ENCODE results near the gene BABAM2.

Gene BABAM2

DNA sequence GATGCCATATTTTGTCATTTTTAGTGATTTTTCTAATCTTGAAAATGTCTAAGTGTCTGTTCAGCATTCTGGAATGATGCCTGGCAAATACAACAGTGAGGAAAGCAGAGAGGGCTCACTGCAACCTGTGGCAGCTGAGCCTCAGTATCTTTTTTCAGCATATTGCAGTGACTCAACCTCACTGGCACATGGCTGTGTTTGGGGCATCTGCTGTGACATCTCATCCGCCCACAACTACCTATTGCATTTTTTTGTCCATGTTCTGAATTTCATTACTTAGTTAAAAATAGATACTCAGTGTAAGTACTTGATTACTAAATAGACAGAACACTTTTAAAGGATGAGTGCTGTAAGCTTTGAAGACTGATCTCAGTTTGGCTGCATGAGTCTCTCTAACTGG, 10.7 kb downstream of the BABAM2 start:
- H3K4me3 ChIP-seq (ENCODE audit: low read length), result no peak overlapping the region
- no peaks in the 10 kb centered on the region for H4K20me1 ChIP-seq (ENCODE audit: insufficient read depth, low read length)
- no peak for DNase-seq
- H3K9ac ChIP-seq (ENCODE audit: low read length), result no peak overlapping the region
- no peaks in the 10 kb centered on the region for H3K9me3 ChIP-seq (replicated peaks; ENCODE audit: insufficient read depth, low read length)
- H3K4me1 ChIP-seq (ENCODE audit: low read length), result no peaks in the 10 kb centered on the region
- no peak overlapping the region for H2AFZ ChIP-seq (ENCODE audit: low read length)
- no peaks in the 10 kb centered on the region for H3K9me2 ChIP-seq (replicated peaks; ENCODE audit: insufficient read depth, low read length)
- H3F3A ChIP-seq (ENCODE audit: insufficient read depth, low read length), result no peaks in the 10 kb centered on the region
- H3K36me3 ChIP-seq (replicated peaks; ENCODE audit: insufficient read depth, low read length), result no peaks in the 10 kb centered on the region
- no peaks in the 10 kb centered on the region for H3K27me3 ChIP-seq (replicated peaks; ENCODE audit: insufficient read depth, low read length)
- TF ChIP-seq EZH2 (optimal IDR thresholded peaks at IDR 0.05; ENCODE audit: low read depth, low read length) (no peak), EZH2phosphoT487 (IDR thresholded peaks at IDR 0.05; ENCODE audit: low read length) (no peak), CTCF (IDR thresholded peaks at IDR 0.05; ENCODE audit: low read length) (no peak)
- H3K27ac ChIP-seq (ENCODE audit: low read length), result no peak overlapping the region
- no peaks in the 10 kb centered on the region for H3K79me2 ChIP-seq (ENCODE audit: low read length)
- no peak overlapping the region for H3K4me2 ChIP-seq (ENCODE audit: low read depth, low read length)

DNA sequence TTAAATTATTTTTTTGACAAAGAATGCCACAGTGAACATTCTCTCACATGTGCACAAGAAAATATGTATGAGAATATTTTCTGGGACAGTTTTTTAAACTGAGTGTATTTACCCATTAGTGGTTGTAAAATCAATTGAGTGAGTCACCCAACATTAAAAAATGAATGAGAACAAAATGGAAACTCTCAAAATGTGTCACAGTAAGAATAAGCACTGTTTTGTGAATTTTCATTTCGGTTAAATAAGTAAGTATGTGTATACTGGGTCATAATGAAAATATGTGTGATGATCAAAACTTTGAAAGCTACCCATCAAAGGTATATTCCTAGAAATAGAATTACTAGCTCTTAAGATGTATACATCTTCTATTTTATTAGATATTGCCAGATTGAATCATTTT, 11.6 kb downstream of the BABAM2 start:
- H3F3A ChIP-seq (ENCODE audit: insufficient read depth, low read length), result no peaks in the 10 kb centered on the region
- no peaks in the 10 kb centered on the region for H3K9me3 ChIP-seq (replicated peaks; ENCODE audit: insufficient read depth, low read length)
- H2AFZ ChIP-seq (ENCODE audit: low read length), result no peak overlapping the region
- no peaks in the 10 kb centered on the region for H3K36me3 ChIP-seq (replicated peaks; ENCODE audit: insufficient read depth, low read length)
- H3K4me3 ChIP-seq (ENCODE audit: low read length), result no peak overlapping the region
- H3K79me2 ChIP-seq (ENCODE audit: low read length), result no peaks in the 10 kb centered on the region
- no peaks in the 10 kb centered on the region for H3K4me1 ChIP-seq (ENCODE audit: low read length)
- no peak overlapping the region for H3K4me2 ChIP-seq (ENCODE audit: low read depth, low read length)
- no peak for DNase-seq
- H4K20me1 ChIP-seq (ENCODE audit: insufficient read depth, low read length), result no peaks in the 10 kb centered on the region
- H3K9ac ChIP-seq (ENCODE audit: low read length), result no peak overlapping the region
- no peaks in the 10 kb centered on the region for H3K9me2 ChIP-seq (replicated peaks; ENCODE audit: insufficient read depth, low read length)
- TF ChIP-seq EZH2 (optimal IDR thresholded peaks at IDR 0.05; ENCODE audit: low read depth, low read length) (no peak), EZH2phosphoT487 (IDR thresholded peaks at IDR 0.05; ENCODE audit: low read length) (no peak), CTCF (IDR thresholded peaks at IDR 0.05; ENCODE audit: low read length) (no peak)
- H3K27me3 ChIP-seq (replicated peaks; ENCODE audit: insufficient read depth, low read length), result no peaks in the 10 kb centered on the region
- no peak overlapping the region for H3K27ac ChIP-seq (ENCODE audit: low read length)

DNA sequence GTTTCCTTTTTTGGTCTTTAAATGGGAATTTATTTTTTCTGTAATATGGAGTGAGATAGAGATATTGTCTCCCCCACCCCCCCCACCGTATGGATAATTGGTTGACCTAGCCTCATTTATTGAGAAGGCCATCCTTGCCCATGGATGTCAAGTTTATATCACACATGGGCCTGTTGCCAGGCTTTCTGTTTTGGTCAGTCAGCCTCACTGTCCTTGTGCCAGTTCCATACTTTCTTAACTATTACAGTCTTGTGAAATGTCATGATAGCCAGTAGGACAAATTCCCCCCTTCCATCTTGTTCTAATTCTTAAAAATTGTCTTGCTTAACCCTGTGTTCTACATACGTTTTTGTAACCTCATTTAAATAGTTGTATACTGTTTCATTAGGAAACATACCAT, 12.5 kb downstream of the BABAM2 start:
- H2AFZ ChIP-seq (ENCODE audit: low read length), result no peak overlapping the region
- TF ChIP-seq EZH2 (optimal IDR thresholded peaks at IDR 0.05; ENCODE audit: low read depth, low read length) (no peak), CTCF (IDR thresholded peaks at IDR 0.05; ENCODE audit: low read length) (no peak), EZH2phosphoT487 (IDR thresholded peaks at IDR 0.05; ENCODE audit: low read length) (no peak)

More for the DNA sequence above, 12.5 kb downstream of the BABAM2 start:
- no peak for DNase-seq
- H3K9me2 ChIP-seq (replicated peaks; ENCODE audit: insufficient read depth, low read length), result no peaks in the 10 kb centered on the region
- no peak overlapping the region for H3K27ac ChIP-seq (ENCODE audit: low read length)
- H4K20me1 ChIP-seq (ENCODE audit: insufficient read depth, low read length), result no peaks in the 10 kb centered on the region
- no peaks in the 10 kb centered on the region for H3K9me3 ChIP-seq (replicated peaks; ENCODE audit: insufficient read depth, low read length)
- no peak overlapping the region for H3K4me3 ChIP-seq (ENCODE audit: low read length)
- no peak overlapping the region for H3K9ac ChIP-seq (ENCODE audit: low read length)
- no peak overlapping the region for H3K4me2 ChIP-seq (ENCODE audit: low read depth, low read length)
- no peaks in the 10 kb centered on the region for H3F3A ChIP-seq (ENCODE audit: insufficient read depth, low read length)
- no peaks in the 10 kb centered on the region for H3K36me3 ChIP-seq (replicated peaks; ENCODE audit: insufficient read depth, low read length)
- H3K79me2 ChIP-seq (ENCODE audit: low read length), result no peaks in the 10 kb centered on the region
- H3K4me1 ChIP-seq (ENCODE audit: low read length), result no peaks in the 10 kb centered on the region
- H3K27me3 ChIP-seq (replicated peaks; ENCODE audit: insufficient read depth, low read length), result no peaks in the 10 kb centered on the region
